ENCODE data around the gene RXRA.

The RXRA gene

DNA sequence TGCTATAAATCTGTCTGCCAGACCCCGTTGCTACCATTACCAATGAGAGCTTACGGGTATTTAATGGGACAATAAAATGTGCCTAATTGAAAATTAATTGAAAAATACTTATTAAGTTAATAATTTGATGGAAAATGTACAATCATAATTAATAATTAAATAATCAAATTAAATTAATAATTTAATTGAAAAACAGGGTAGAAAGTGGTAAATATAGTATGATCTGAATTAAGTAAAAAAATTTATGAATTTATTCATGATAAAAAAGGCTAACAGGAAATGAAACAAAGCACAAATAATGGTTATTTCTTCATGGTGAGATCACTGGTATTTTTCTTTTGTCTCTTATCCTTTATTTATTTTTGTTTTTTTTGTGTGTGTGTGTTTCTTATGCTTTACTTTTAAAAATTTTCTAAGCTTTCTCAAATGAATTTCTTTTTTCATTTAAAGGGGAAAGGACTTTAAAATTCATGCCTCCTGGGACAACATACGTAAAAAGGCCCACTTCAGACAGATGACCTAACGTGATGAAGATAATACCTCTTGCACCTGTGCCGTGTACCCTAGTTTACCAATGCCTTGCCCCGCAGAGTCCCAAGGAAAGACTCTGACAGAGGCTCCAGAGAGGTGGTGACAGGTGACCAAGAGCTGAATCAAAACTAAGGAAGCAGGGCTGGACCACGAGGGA, 24.0 kb upstream of the RXRA start:
- no peak overlapping the region for H2BK120ac ChIP-seq (ENCODE audit: insufficient read depth, low read length, poor library complexity)
- no peak overlapping the region for H4K8ac ChIP-seq (ENCODE audit: low read depth, low read length)
- H4K91ac ChIP-seq (ENCODE audit: low read depth, low read length), result no peak overlapping the region
- no peak overlapping the region for H2AK5ac ChIP-seq (ENCODE audit: low read length)
- H3K36me3 ChIP-seq (ENCODE audit: control insufficient read depth in 1 of 2, insufficient read depth in 2 of 2, low read length in 2 of 2), result no peaks in the 10 kb centered on the region
- H3K4me3 ChIP-seq (ENCODE audit: low read depth, low read length), result no peak overlapping the region
- H3K27me3 ChIP-seq (ENCODE audit: insufficient read depth, low read length), result no peaks in the 10 kb centered on the region
- H3K4me2 ChIP-seq (ENCODE audit: low read length), result no peak overlapping the region
- no peak overlapping the region for H2AFZ ChIP-seq (ENCODE audit: insufficient read depth, low read length, poor library complexity)
- peaks cover 3% of the 10 kb centered on the region for H3K9me3 ChIP-seq (ENCODE audit: insufficient read depth, low read depth, low read length)
- no peaks in the 10 kb centered on the region for H3K79me2 ChIP-seq (ENCODE audit: control insufficient read depth, insufficient read depth, low read length, poor library complexity)
- no peak overlapping the region for H3K4ac ChIP-seq (ENCODE audit: low read depth, low read length)
- H3K27ac ChIP-seq (ENCODE audit: low read depth, low read length), result no peak overlapping the region
- H4K12ac ChIP-seq (ENCODE audit: low read depth, low read length), result no peak overlapping the region
- no peak overlapping the region for H3K9ac ChIP-seq (ENCODE audit: low read length)
- no CpG with 5 or more reads among the region's 7 CpGs for WGBS (ENCODE audit: extremely low coverage, insufficient coverage, insufficient read length)
- no peak overlapping the region for H2BK5ac ChIP-seq (ENCODE audit: low read depth, low read length, poor library complexity)
- no peaks in the 10 kb centered on the region for H3K79me1 ChIP-seq (ENCODE audit: low read length)
- no peak overlapping the region for H2BK12ac ChIP-seq (ENCODE audit: low read length)
- no peak for DNase-seq
- no peak overlapping the region for H3K18ac ChIP-seq (ENCODE audit: low read length)
- H3K4me1 ChIP-seq (ENCODE audit: control insufficient read depth in 1 of 2, insufficient read depth in 2 of 2, low read length in 2 of 2), result no peaks in the 10 kb centered on the region
- no peak overlapping the region for H3K14ac ChIP-seq (ENCODE audit: low read length)
- H3K23ac ChIP-seq (ENCODE audit: low read length), result no peak overlapping the region

GRCh38 chr9:134303601-134304000, 22.7 kb upstream of the RXRA start:
- H2AFZ ChIP-seq (ENCODE audit: insufficient read depth, low read length, poor library complexity), result no peak overlapping the region
- H3K4ac ChIP-seq (ENCODE audit: low read depth, low read length), result no peak overlapping the region
- no peak overlapping the region for H4K91ac ChIP-seq (ENCODE audit: low read depth, low read length)
- no peak for DNase-seq
- H3K4me2 ChIP-seq (ENCODE audit: low read length), result no peak overlapping the region
- H4K8ac ChIP-seq (ENCODE audit: low read depth, low read length), result no peak overlapping the region
- H3K79me2 ChIP-seq (ENCODE audit: control insufficient read depth, insufficient read depth, low read length, poor library complexity), result no peaks in the 10 kb centered on the region
- H3K18ac ChIP-seq (ENCODE audit: low read length), result no peak overlapping the region
- no peak overlapping the region for H2BK5ac ChIP-seq (ENCODE audit: low read depth, low read length, poor library complexity)
- H3K36me3 ChIP-seq (ENCODE audit: control insufficient read depth in 1 of 2, insufficient read depth in 2 of 2, low read length in 2 of 2), result no peaks in the 10 kb centered on the region
- H3K14ac ChIP-seq (ENCODE audit: low read length), result no peak overlapping the region
- no peak overlapping the region for H2BK120ac ChIP-seq (ENCODE audit: insufficient read depth, low read length, poor library complexity)
- no peak overlapping the region for H3K9ac ChIP-seq (ENCODE audit: low read length)
- no peaks in the 10 kb centered on the region for H3K4me1 ChIP-seq (ENCODE audit: control insufficient read depth in 1 of 2, insufficient read depth in 2 of 2, low read length in 2 of 2)
- no peak overlapping the region for H2BK12ac ChIP-seq (ENCODE audit: low read length)
- WGBS (ENCODE audit: extremely low coverage, insufficient coverage, insufficient read length), result no CpG with 5 or more reads among the region's 7 CpGs
- H4K12ac ChIP-seq (ENCODE audit: low read depth, low read length), result no peak overlapping the region
- H3K27me3 ChIP-seq (ENCODE audit: insufficient read depth, low read length), result no peaks in the 10 kb centered on the region
- H3K79me1 ChIP-seq (ENCODE audit: low read length), result no peaks in the 10 kb centered on the region
- H3K23ac ChIP-seq (ENCODE audit: low read length), result no peak overlapping the region
- H3K4me3 ChIP-seq (ENCODE audit: low read depth, low read length), result no peak overlapping the region
- H3K27ac ChIP-seq (ENCODE audit: low read depth, low read length), result no peak overlapping the region
- H3K9me3 ChIP-seq (ENCODE audit: insufficient read depth, low read depth, low read length), result peaks cover 8% of the 10 kb centered on the region
- H2AK5ac ChIP-seq (ENCODE audit: low read length), result no peak overlapping the region

- Histone ChIP-seq H4K12ac (ENCODE audit: low read depth, low read length) (no peak overlapping the region), H3K4me1 (ENCODE audit: control insufficient read depth in 1 of 2, insufficient read depth in 2 of 2, low read length in 2 of 2) (no peaks in the 10 kb centered on the region), H2AFZ (ENCODE audit: insufficient read depth, low read length, poor library complexity) (no peak overlapping the region), H3K9ac (ENCODE audit: low read length) (no peak overlapping the region), H4K91ac (ENCODE audit: low read depth, low read length) (no peak overlapping the region), H2BK12ac (ENCODE audit: low read length) (no peak overlapping the region), H2BK120ac (ENCODE audit: insufficient read depth, low read length, poor library complexity) (no peak overlapping the region), H3K4me2 (ENCODE audit: low read length) (no peak overlapping the region), H4K8ac (ENCODE audit: low read depth, low read length) (no peak overlapping the region), H3K18ac (ENCODE audit: low read length) (no peak overlapping the region), H3K36me3 (ENCODE audit: control insufficient read depth in 1 of 2, insufficient read depth in 2 of 2, low read length in 2 of 2) (no peaks in the 10 kb centered on the region), H3K4ac (ENCODE audit: low read depth, low read length) (no peak overlapping the region), H3K27me3 (ENCODE audit: insufficient read depth, low read length) (no peaks in the 10 kb centered on the region), H3K14ac (ENCODE audit: low read length) (no peak overlapping the region), H3K4me3 (ENCODE audit: low read depth, low read length) (no peak overlapping the region), H2BK5ac (ENCODE audit: low read depth, low read length, poor library complexity) (no peak overlapping the region), H3K9me3 (ENCODE audit: insufficient read depth, low read depth, low read length) (peaks cover 13% of the 10 kb centered on the region), H3K79me1 (ENCODE audit: low read length) (no peaks in the 10 kb centered on the region), H3K27ac (ENCODE audit: low read depth, low read length) (no peak overlapping the region), H3K79me2 (ENCODE audit: control insufficient read depth, insufficient read depth, low read length, poor library complexity) (no peaks in the 10 kb centered on the region), H3K23ac (ENCODE audit: low read length) (no peak overlapping the region), H2AK5ac (ENCODE audit: low read length) (no peak overlapping the region)
- no CpG with 5 or more reads among the region's 16 CpGs for WGBS (ENCODE audit: extremely low coverage, insufficient coverage, insufficient read length)
- no peak for DNase-seq
Measured at GRCh38 chr9:134304261-134304660, 22.0 kb upstream of the RXRA start.

DNA sequence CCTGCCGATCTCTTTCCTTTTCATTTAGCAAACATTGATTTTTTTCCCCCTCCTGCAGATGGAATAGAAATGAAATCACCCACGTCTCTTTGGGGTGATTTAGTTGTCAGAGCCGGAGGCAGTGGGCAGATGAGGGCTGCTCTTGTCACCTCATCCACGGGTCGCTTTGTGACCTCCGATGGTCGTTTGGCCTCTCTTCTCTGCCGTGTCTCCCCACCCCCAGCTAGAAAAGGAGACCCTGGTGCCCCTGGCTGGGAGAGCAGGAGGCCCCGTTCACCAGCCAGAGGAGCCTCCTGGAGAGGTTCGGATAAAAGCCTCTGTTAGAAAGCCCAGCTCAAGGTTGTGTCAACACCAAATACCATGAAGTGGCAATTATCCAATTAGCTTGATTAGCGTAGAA, 21.6 kb upstream of the RXRA start:
- Histone ChIP-seq H3K14ac (ENCODE audit: low read length) (no peak overlapping the region), H3K27ac (ENCODE audit: low read depth, low read length) (no peak overlapping the region), H3K4me3 (ENCODE audit: low read depth, low read length) (no peak overlapping the region), H3K9me3 (ENCODE audit: insufficient read depth, low read depth, low read length) (peaks cover 13% of the 10 kb centered on the region), H4K8ac (ENCODE audit: low read depth, low read length) (no peak overlapping the region), H3K18ac (ENCODE audit: low read length) (no peak overlapping the region), H2AFZ (ENCODE audit: insufficient read depth, low read length, poor library complexity) (no peak overlapping the region), H3K23ac (ENCODE audit: low read length) (no peak overlapping the region), H2BK5ac (ENCODE audit: low read depth, low read length, poor library complexity) (no peak overlapping the region), H3K4me2 (ENCODE audit: low read length) (no peak overlapping the region), H4K12ac (ENCODE audit: low read depth, low read length) (no peak overlapping the region), H3K79me2 (ENCODE audit: control insufficient read depth, insufficient read depth, low read length, poor library complexity) (no peaks in the 10 kb centered on the region), H2BK120ac (ENCODE audit: insufficient read depth, low read length, poor library complexity) (no peak overlapping the region), H3K9ac (ENCODE audit: low read length) (no peak overlapping the region), H3K4ac (ENCODE audit: low read depth, low read length) (no peak overlapping the region), H3K36me3 (ENCODE audit: control insufficient read depth in 1 of 2, insufficient read depth in 2 of 2, low read length in 2 of 2) (no peaks in the 10 kb centered on the region), H2BK12ac (ENCODE audit: low read length) (no peak overlapping the region), H2AK5ac (ENCODE audit: low read length) (no peak overlapping the region), H3K27me3 (ENCODE audit: insufficient read depth, low read length) (no peaks in the 10 kb centered on the region), H3K4me1 (ENCODE audit: control insufficient read depth in 1 of 2, insufficient read depth in 2 of 2, low read length in 2 of 2) (no peaks in the 10 kb centered on the region), H4K91ac (ENCODE audit: low read depth, low read length) (no peak overlapping the region), H3K79me1 (ENCODE audit: low read length) (no peaks in the 10 kb centered on the region)
- DNase-seq, result no peak
- no CpG with 5 or more reads among the region's 11 CpGs for WGBS (ENCODE audit: extremely low coverage, insufficient coverage, insufficient read length)

All from trophoblast cell (in vitro differentiated cells and primary cell).